GM21360 (cell line): ENCODE measurements around the gene CDK19.

ENCODE experiments used
- ATAC-seq: cut with Tn5 transposase; IDR thresholded peaks from one replicate; pipeline ENCODE4 v1.9.1; 2021; ENCODE audit warnings: mild to moderate bottlenecking, moderate library complexity; ENCODE audit not compliant: unreplicated experiment

CDK19 gene

DNA sequence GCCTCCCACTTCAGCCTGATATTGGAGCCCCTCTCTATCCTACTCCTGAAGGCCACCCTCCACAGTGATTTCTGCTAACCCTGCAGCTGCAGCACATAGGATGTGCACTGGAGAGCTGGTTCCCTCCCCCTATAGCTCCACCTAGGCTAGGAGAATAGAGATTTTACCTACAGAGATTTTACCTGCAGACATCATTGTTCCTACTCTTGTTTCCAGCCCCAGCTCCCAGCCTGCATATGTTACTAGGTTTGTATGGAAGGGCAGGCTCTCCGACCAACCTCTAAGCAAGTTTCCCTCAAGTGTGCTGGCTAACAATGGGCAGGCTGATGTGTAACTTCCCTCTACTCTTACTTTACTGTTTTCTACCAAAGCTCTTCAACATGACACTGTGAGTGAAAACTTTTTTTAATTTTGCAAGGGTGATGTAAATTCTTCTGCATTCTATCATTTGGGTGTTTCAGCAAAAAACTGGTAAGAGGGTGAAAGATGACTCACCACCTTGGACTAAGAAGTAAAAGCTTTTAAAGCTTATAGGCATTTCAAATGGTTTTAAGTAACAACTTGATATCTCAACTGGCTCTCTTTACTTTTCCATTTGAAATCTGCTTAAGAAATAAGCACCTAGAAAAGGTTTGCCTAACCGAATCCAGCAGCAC lies 106.8 kb downstream of the CDK19 start:
- no peak for ATAC-seq

DNA sequence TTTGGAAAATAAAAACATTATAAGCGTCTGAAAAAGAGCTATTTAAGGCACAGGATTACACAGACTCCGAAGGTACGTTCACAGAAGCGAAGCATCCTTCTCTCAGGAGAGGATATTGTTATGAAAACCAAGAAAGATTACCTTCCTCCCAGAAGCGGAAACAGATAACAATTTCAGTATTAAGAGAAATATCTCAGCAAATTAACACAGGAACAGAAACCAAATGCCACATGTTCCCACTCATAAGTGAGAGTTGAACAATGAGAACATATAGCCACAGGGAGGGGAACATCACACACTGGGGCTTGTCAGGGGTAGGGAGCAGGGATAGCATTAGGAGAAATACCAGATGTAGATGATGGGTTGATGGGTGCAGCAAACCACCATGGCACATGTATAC lies 109.7 kb downstream of the CDK19 start:
- ATAC-seq: no peak

DNA sequence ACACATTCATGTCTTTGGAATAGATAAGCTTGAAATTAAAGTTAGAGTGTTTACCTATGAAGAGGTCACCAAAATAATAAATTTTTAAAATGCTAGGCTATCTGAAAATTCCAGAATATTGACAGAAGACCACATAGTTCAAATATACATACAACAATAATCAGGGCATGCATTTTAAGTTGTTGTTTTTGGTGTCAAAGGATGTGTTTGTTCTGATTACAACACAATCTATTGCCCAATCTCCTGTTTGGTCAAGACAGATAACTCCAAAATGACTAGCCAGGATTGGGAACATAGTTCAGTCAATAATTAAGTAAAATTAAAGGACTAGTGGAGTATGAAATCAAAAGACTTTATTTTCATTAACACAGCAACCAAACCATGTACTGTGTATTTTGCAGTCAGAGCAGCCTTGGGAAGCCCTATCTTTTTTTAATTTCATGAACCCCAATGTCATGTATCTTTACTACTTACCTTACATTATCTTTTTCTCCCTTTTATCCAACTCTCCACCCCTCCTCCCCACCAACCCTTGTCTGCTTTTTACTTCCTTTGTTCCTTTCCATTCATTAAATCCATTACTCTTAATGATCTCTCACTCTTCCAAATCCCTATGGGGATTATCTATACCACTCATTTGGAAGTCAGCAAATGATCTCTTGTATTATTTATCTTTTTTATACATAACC lies 111.2 kb downstream of the CDK19 start:
- no peak for ATAC-seq

DNA sequence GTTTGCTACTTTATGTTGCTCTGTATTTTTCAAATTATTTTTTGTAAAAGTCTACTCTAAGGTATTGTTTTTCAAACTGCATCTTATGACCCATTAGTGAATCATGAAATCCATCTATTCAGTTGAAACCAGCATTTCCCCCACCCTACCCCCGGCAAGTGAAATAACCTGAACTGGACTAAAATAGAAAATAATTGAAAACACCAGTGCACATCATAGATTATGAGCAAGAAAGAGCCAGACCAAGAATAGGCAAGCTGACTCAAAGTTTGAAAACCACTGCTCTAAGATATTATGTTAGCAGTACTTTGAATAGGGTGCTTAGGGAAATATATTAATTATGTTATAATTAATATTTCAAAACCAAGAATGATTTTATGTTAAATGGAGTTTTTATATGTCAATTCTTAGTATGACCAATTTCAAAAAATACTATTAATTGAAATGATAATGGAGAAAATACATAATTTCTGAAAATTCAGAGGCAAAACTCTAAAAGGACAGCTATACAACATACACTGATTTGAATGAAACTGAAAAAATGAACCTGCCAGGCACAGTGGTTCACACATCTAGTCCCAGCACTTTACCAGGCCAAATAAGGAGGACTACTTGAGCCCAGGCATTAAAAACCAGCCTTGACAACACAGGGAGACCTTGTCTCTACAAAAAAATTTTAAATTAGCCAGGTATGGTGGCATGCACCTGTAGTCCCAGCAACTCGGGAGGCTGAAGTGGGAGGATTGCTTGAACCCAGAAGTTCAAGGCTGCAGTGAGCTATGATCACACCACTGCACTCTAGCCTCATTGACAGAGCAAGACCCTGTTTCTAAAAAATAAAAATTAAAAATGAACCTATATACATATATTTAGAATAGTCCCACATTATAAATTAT lies 112.0 kb downstream of the CDK19 start:
- ATAC-seq: no peak

DNA sequence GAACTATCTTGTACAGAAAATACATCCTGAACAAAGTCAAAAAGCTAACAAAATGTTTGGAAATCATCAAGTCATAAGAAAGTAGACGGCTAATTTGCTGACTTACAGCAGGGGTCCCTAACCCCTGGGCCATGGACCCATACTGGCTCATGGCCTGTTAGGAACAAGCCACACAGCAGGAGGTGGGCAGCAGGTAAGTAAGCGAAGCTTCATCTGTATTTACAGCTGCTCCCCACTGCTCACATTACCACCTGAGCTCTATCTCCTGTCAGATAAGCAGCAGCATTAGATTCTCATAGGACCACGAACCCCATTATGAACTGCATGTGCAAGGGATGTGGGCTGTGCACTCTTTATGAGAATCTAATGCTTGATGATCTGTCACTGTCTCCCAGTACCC lies 115.5 kb downstream of the CDK19 start:
- ATAC-seq: no peak

DNA sequence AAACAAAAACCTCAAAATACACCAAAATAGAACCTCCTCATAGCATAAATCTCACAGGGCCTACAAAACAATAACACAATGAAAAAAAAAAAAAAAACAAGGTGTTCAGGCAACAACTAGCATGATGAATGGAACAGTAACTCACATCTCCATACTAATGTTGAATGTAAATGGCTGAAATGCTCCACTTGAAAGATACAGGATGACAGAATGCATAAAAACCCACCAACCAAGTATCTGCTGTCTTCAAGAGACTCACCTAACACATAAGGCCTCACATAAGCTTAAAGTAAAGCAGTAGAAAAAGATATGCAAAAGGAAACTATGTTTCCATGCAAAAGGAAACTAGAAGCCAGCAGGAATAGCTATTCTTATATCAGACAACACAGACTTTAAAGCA lies 121.3 kb downstream of the CDK19 start:
- ATAC-seq: no peak

DNA sequence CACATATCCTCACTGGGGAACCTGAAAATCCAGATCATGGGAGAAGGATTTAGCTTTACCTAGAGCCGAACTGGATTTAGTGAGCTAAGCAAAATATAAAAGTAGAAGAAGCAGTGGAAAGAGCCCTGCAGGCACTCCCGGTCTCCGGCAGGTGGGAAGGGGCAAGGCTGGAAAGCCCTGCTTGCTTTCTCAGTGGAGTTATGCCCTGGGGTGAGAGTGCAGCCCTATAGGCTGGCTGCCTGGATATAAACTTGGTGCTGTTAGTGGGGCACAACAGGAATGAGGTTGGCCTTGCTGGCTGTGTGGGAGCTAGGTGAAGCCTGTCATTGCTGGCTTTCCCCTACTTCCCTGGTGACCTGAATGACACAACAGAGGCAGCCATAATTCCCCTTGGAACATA lies 122.0 kb downstream of the CDK19 start:
- ATAC-seq: no peak

DNA sequence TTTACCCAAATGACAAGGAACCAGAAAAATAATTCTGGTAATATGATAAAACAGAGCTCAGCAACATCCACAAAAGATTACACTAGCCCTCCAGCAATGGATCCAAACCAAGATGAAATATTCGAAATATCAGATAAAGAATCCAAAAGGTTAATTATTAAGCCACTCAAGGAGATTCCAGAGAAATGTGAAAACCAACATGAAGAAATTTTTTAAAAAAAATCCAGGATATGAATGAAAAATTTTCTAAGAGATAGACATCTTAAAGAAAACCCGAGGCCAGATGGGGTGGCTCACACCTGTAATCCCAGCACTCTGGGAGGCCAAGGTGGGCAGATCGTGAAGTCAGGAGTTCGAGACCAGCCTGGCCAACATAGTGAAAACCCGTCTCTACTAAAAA lies 124.4 kb downstream of the CDK19 start:
- no peak for ATAC-seq

DNA sequence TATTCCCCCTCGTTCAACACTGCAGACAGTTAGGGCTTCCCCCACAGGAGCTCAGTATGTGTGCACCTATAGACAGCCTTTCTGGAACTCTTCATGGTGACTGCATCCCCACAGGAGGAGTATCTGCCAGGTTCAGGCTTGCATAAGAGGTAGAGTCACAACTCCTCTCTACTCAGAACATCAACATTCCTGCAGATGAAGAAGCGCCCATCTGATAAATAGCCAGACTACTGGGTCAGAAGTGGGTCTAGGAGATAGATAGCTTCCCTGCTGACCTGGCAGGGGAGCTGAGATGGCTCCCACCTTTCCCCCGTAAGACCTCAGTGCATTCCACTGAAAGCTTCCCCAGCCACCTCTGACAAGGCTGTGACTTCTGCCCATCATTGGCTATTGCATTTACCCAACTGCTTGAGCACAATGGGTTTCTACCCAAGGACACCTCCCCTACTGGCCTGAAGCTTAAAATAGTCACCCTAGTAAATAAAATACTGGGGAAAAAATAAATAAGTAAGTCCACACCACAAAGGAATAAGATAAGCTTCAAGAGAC lies 125.1 kb downstream of the CDK19 start:
- no peak for ATAC-seq

DNA sequence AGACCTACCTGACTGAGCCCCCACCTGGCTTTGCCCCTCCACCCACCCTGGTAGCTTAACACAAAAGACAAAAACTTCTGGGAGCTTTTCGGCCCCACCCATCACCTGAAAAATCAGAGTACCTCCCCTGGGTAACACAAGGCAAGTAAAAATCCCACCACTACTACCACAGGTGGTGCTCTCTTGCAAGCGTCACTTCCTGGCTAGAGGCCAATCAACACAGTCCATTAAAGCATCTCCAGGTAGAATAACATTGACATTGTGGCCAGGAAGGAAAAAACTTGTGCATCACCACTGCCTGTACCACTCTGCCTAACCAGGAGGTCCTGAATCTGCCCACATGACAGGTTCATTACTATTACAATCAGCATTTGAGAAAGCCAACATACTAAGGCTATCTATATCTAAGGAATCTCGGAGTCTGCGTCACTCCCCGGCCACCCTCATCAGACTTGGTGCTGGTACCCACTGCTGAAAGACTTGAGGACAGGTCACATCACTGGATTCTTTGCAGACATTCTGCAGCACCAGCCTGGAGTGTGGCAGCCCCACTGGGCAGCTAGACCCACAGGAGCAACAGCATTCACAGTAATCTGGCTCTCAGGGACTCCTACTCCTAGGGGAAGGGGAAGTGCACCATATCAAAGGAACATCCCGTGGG lies 125.9 kb downstream of the CDK19 start:
- ATAC-seq: no peak

DNA sequence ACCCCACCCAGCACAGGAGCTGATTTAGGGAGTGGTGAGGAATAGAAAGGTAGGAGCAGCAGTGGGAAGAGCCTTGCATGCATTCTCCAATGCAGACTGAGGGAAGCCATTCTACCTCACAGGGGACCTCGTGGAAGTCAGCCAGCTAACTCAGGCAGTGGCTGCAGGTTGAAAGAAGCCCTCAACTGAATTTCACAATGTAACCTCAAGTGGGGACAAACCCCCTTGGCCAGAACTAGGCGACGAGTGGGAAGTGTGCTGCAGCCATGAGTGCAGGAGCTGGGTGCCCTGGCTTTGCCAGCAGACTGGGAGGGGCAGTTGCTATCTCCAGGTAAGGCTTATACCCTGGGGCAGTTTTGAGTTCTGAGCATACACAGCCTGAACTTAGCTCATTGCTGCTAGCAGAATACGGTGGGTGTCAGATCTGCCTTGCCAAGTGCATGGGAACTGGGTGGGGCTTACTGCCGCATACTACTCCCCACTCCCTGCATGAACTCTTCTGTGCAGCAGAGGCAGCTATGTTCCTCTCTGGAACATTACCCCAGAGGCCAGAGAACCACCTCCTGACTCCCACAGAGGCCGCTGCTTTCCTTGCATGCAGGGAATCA lies 126.5 kb downstream of the CDK19 start:
- ATAC-seq: no peak

DNA sequence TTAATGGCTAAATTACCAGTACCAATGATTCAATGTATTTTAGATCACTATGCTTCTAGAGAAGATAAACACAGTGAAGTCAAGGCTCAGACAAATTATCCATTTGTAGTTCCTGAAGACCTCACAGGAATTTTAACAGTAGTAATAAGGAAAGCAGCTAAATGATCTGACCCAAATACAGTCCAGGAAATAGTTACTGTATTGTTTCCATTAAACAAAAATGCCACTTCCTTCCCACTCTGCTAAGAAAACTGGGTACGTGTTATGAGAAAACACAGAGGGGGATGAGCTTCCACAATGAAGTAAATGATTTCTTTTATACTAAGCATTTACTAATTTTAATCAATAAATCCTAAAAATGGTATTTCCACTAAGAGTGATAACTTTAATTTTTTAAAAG lies 127.9 kb downstream of the CDK19 start:
- ATAC-seq: no peak

DNA sequence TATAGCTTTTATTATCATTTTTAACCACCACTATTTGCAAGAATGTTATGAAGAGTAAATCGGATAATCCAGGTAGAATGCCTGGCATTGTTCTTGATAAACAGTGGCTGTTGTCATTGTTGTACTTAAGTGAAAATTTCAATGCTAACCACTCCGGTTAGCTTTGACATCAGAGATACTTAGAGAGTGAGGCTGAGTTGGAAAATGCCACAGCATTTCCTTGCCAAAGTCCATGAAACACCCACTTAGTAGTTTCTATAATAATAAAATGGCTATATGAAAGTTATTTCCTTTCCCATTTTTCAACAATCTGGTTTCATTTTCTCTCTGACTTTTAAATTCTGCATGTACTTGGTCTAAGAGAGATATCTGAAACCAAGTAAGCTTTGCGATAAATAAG lies 132.0 kb downstream of the CDK19 start:
- ATAC-seq: no peak

DNA sequence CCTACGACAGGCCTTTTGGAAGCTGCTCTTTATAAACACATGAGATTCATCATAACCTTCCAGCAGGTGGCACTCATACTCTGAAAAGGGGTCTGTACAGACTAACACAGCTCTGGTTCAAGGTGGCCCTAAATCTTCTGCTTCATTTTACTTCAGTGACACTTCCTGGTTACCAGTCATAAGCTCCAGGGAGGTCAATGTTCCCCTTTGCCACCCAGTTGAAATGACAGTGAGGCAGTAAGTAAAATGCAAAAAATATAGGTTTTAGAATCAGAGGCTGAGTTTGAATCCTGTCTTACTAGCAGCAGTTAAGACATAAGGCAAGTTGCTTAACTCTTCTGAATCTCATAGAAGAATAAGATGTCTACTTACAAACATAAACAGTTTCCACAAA lies 132.8 kb downstream of the CDK19 start:
- ATAC-seq: peak; percentile 97

DNA sequence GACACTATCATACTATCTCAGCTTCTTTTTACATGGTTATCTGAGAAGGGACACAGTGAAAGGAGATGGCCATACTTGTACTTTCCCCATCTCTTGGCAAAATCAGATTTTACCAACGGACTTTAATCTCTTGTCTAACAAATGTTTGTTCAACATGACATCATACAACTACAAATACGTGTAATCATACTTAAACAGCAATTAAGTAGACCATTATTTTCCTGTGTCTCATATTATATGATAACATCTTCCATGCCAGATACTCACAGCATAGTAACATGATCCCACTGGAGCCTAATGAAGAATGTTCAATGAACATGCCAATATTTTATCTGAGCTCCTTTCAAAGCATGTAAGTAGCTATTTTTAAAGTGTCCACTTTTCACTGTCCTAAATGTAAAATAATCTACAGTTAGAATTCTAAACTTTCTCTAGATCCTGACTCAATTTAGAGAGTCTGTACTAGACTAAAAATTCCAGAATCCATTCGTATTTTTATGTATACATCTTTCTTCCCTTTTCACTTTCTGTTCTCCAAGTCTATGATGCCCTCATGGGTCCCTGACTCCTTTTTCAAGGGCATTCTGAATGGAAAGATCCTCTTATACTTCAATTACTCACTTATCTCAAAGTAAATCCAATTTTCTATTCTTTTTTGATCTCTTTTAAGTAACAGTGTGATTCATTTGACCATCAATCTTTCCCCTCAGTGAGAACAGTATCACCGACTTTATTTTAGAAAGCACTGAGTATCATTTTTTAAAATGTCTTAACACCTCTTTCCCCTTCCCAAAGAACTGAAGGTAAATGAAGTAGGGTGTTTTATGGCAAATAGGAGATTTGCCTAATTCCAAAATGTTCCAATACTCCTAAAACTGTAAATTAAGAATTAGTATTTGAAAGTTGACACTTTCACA lies 133.5 kb downstream of the CDK19 start:
- no peak for ATAC-seq

DNA sequence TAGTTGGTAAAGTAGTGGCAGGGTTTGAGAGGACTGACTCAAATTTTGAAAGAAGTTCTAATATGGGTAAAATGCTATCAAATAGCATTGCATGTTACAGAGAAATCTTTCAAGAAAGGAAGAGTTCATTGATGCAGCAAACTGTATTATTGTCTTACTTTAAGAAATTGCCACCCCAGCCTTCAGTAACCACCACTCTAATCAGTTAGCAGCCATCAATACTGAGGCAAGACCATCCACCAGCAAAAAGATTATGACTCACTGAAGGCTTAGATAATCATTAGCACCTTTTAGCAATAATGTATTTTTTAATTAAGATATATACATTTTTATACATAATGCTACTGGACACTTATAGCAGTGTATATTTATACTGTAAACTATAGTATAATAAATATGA lies 138.9 kb downstream of the CDK19 start:
- ATAC-seq: no peak

DNA sequence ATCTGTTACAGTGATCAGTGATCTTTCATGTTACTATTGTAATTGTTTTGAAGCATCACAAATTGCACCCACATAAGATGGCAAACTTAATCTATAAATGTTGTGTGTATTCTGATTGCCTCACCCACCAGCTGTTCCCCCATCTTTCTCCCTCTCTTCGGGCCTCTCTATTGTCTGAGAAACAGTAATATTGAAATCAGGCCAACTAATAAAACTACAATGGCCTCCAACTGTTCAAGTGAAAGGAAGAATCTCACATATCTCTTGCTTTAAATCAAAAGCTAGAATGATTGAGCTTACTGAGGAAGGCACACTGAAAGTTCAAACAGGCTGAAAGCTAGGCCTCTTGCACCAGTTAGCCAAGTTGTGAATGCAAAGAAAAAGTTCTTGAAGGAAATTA lies 141.2 kb downstream of the CDK19 start:
- no peak for ATAC-seq

DNA sequence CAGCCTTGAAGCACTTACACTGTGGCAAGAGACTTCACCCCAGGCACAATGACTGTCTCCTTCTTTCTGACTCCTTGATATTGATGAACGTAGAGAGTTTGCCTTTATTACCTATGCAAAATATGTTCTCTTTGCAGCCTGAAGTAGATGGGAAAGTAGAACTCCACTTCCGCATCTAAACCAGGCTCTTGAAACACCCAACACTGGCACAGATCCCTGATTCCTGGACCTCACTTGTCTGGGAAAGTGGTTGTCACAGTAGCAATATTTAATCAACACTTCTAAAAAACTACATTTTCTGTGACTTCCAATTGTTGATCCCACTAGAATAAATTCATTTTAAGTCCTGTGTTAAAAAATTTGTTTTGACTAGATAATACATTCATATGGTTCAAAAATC lies 143.1 kb downstream of the CDK19 start:
- ATAC-seq: no peak

DNA sequence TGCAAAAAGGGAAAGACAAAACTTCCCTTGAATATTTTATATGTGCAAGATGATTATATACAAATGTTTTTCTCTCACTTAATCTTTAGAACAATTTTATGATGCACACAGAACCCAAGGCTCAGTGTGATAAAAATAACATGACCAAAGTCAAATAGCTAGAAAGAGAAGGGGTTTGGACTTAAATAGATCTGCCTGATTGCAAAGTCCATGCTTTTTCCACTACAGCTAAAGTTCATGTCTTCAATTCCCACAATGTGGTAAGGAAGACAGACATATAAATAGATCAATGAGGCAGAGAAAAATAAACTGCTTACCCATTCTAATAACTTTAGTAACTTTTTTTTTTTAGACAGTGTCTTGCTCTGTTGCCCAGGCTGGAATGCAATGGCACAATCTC lies 143.8 kb downstream of the CDK19 start:
- ATAC-seq: no peak

DNA sequence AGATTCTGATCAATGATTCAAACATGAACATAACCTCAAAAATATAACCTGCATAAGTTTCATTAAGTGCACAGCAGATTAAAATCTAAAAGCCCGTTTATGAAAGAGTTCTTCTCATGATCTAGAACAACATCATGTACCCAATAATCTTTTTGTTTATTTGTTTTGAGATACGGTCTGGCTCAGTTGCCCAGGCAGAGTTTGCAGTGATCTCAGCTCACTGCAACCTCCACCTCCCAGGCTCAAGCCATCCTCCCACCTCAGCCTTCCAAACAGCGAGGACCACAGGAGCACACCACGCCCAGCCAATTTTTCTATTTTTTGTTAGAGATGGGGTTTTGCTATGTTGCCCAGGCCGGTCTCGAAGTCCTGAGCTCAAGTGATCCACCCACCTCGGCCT lies 149.7 kb downstream of the CDK19 start:
- ATAC-seq: no peak
